ENCODE results near the gene MYH3.

The MYH3 gene

GRCh38 chr17:10648381-10648780 is 8.7 kb downstream of the MYH3 start:
- no peak for DNase-seq

GRCh38 chr17:10646392-10646990 is 10.6 kb downstream of the MYH3 start:
- peak; percentile 22 for DNase-seq

GRCh38 chr17:10640475-10640874 is 16.6 kb downstream of the MYH3 start:
- no peak for DNase-seq

- DNase-seq: no peak
Measured at GRCh38 chr17:10638151-10638550, 19.0 kb downstream of the MYH3 start.

GRCh38 chr17:10635290-10635689 is 21.8 kb downstream of the MYH3 start:
- DNase-seq: no peak

- no peak for DNase-seq
Measured at GRCh38 chr17:10633738-10634379, 23.2 kb downstream of the MYH3 start.

- no peak for DNase-seq
Measured at GRCh38 chr17:10631701-10632100, 25.4 kb downstream of the MYH3 start.

GRCh38 chr17:10631048-10631700 is 25.9 kb downstream of the MYH3 start:
- DNase-seq: no peak

- no peak for DNase-seq
Measured at GRCh38 chr17:10629706-10630105, 27.4 kb downstream of the MYH3 start.

- no peak for DNase-seq
Measured at GRCh38 chr17:10628756-10629155, 28.4 kb downstream of the MYH3 start.

GRCh38 chr17:10626390-10626789 is 30.7 kb downstream of the MYH3 start:
- DNase-seq: no peak

- no peak for DNase-seq
Measured at GRCh38 chr17:10624969-10625368, 32.1 kb downstream of the MYH3 start.

GRCh38 chr17:10623737-10624338 is 33.3 kb downstream of the MYH3 start:
- DNase-seq: no peak

- no peak for DNase-seq
Measured at GRCh38 chr17:10622617-10623485, 34.3 kb downstream of the MYH3 start.

GRCh38 chr17:10621397-10621796 is 35.7 kb downstream of the MYH3 start:
- no peak for DNase-seq

GRCh38 chr17:10620823-10621222 is 36.3 kb downstream of the MYH3 start:
- DNase-seq: no peak

- DNase-seq: no peak
Measured at GRCh38 chr17:10618202-10618635, 38.9 kb downstream of the MYH3 start.

- DNase-seq: no peak
Measured at GRCh38 chr17:10617120-10617505, 40.0 kb downstream of the MYH3 start.

- peak; percentile 44 for DNase-seq
Measured at GRCh38 chr17:10616502-10617119, 40.5 kb downstream of the MYH3 start.

GRCh38 chr17:10614536-10615155 is 42.5 kb downstream of the MYH3 start:
- DNase-seq: no peak

GRCh38 chr17:10613775-10614513 is 43.2 kb downstream of the MYH3 start:
- DNase-seq: no peak

Data from amniotic stem cell (primary cell).